CD4-positive, alpha-beta T cell treated with Interleukin-6 for 4 hours (primary cell): ENCODE measurements around the gene GOLIM4.
"Not testable (repeated sequence)": the region's sequence is repeated elsewhere in the genome, so short reads cannot be mapped to it uniquely, and the experiment has no call there.

Source experiments
- DNase-seq: peaks from one replicate; pipeline ENCODE4 v3.0.0-alpha.2; 2020; ENCODE audit warnings: mixed read lengths

GOLIM4 gene

DNA sequence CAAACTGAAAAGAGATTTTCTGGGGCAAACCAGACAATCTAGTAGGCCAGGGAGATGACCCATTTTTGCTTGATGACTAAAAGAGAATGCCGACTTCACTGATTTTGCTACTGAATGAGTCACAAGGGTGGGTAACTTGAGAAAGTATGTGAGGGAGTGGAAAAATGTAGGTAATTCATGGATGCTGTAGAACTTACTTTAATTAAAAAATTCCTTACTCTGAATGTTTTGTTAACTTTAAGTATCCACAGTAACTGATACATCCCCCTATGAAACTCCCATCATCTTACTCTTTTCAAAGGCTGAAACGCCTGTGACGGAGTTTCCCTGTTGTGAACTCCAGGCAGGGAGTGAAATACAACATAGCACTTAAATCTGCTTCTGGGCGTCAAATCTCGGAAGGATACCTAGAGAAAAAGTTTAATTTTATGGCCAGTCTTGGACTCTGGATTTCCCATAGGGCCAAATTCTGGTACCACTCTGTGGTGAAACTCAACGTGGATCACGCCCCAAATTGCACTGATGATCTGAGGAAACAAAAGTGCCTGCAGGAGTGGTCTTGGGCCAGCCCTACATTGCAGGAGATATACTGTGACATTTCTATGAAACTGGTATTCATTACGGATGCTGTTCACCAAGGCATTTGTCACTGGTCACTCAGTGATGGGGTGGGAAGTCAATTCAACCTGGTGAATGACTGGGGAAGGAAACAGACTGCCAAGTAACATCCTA, 24.0 kb downstream of the GOLIM4 start:
- DNase-seq = no peak

DNA sequence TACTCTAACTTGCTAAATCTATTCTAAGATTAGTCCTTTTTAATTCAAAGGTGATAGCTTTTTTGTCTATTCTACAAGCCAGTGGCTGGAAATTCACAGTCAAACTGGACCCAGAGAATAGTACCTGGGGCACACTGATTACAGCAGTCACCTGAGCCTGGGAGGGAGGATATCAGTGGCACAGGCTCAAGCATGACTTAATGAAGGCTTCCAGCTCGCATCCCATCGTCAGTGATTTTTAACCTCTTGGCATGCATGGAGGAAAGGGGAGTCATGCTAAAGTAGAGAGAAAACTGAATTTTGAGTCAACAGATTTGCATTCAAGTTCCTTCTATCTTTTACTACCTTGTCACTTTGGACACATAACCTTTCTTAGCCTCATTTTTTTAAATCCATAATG, 24.8 kb downstream of the GOLIM4 start:
- no peak for DNase-seq

GRCh38 chr3:168068346-168068745, 27.4 kb downstream of the GOLIM4 start:
- DNase-seq = no peak

DNA sequence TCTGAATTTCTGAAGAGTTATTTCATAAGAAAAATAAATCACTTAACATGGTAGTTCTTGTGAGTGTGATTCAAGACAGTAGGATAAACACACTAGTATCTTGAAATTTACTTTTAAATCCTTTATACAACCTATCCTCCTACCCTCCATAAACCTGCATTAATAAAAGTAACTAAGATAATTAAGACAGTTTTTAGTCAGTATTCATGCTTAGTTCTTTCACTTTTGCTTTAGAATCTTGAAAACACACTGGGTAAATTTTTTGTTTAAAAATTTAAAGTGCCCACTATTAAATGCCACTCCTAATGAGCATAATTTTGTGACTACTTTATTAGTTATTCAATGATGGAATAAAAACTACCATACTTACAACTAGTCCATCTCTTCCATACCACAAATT, 28.8 kb downstream of the GOLIM4 start:
- no peak for DNase-seq

- DNase-seq = no peak
Observed at GRCh38 chr3:168065569-168065968, 30.2 kb downstream of the GOLIM4 start.

DNA sequence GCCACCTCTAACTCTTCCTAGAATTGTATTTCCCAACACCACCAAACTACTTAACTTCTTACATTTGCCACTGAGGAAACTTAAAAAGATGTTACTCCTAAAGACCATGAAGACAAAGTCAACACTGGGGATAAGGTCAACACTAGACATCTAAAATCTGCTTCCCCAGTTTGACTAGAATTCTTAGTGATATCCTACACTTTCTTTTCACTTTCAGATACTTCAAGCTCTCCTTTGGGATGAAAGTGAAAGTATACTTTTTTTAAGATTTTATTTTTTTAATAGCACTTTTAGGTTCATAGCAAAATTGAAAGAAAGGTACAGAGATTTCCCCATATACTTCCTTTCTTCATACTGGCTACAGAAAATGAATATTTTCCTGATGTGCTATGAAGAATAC, 32.6 kb downstream of the GOLIM4 start:
- DNase-seq = no peak

- no peak for DNase-seq
Observed at GRCh38 chr3:168062679-168063078, 33.0 kb downstream of the GOLIM4 start.

- no peak for DNase-seq
Observed at GRCh38 chr3:168061332-168061996, 34.3 kb downstream of the GOLIM4 start.

- DNase-seq = no peak
Observed at GRCh38 chr3:168060317-168060716, 35.4 kb downstream of the GOLIM4 start.

DNA sequence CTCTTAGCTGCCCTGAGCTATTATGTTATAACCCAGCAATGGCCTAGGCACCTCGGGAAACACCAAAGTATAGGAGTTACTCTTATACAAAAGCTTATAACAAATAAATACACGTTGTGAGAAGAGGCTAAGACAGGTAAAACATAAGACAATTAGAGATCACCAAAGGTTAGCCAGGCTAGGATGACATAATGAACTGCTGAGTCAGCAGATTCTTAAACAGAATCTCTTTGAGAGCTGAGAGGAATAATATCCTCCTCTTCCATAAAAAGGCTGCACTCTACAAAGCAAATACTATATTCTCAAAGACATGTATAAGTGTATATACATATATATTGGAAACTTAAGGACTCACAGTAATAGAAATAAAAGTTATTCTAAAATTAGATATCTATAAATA, 37.2 kb downstream of the GOLIM4 start:
- no peak for DNase-seq

GRCh38 chr3:168056398-168057230, 39.1 kb downstream of the GOLIM4 start:
- DNase-seq = not testable (repeated sequence)

GRCh38 chr3:168054447-168054846, 41.3 kb downstream of the GOLIM4 start:
- DNase-seq = no peak

DNA sequence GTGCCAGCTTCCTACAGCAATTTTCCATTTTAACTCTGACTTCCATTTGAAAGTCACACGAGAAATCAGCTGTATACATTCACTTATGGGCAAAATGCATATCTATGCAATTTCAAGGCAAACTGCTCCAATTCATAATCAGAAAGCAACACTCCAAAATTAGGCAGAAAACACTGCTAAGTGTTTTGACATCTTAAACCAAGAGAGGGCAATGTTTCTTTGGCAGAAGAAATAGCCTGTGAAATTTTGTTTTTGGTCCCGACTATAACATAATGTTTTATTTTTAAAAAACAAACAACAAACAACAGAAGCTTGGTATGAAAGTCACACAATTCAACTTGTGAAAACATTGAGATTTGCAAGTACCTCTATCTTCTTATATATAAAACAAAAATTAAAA, 42.6 kb downstream of the GOLIM4 start:
- no peak for DNase-seq

DNA sequence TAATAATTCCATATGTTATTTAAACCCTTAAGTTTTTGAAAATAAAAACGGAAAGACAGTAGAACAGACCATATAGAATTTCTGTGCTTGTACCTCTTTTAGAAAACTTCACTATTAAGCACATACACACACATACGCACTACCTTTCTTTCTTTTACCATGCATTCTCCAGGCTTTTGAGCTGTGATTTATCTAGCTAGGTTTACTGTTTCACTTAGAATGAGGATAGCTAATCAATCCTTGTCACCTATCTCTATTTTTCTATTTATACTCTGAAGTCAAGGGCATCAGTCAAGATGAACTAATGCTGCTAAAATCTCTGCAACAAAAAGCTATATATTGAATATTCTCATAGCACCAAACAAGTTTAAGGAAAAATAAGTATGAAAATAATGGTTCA, 43.2 kb downstream of the GOLIM4 start:
- no peak for DNase-seq

- no peak for DNase-seq
Observed at GRCh38 chr3:168051531-168052471, 43.9 kb downstream of the GOLIM4 start.

GRCh38 chr3:168051070-168051469, 44.7 kb downstream of the GOLIM4 start:
- DNase-seq = no peak

GRCh38 chr3:168049367-168049974, 46.3 kb downstream of the GOLIM4 start:
- no peak for DNase-seq

- DNase-seq = no peak
Observed at GRCh38 chr3:168048414-168049330, 47.1 kb downstream of the GOLIM4 start.

DNA sequence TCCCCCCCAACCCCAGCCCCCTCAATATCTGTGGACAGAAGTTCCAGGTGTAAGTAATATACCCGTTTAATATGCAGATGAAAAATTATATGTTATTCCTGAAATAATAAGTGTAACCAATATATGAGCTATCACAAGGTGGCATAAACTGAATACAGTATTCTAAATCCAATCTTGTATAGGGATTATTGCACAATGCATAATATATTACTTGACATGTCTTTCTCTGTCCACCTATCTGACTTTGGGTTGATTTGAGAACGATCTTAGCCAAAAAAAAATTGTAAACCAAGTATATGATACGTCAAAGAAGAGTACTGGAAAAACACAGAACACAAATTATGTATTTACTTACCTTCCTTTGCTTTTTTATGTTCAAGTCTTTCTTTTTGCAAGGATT, 47.8 kb downstream of the GOLIM4 start:
- no peak for DNase-seq

- no peak for DNase-seq
Observed at GRCh38 chr3:168047190-168047795, 48.4 kb downstream of the GOLIM4 start.

DNA sequence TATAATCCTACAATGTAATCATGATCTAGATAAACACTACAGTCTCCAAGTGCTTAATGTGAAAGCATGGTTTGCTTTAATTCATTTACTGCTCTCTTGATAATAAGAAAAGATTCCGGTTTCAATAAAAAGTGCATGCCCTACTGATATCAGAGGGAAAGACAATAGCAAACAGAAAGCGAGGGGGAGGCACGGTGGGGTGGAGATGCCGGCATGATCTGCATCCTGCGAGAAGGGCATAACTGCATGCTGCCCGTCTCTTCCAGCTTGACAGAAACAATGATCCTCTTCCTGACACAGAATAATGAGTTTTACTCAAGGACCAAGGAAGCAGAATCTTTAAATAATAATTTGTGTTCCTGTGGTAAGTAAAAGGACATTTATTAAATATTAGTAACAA, 51.7 kb downstream of the GOLIM4 start:
- no peak for DNase-seq
